SK-N-MC (cell line): ENCODE results near the gene FAM47E.
"Not testable (repeated sequence)": the region's sequence is repeated elsewhere in the genome, so short reads cannot be mapped to it uniquely, and the experiment has no call there.

Experiments used
- DNase-seq: peaks from one replicate; pipeline ENCODE4 v3.0.0-alpha.2; 2011; ENCODE audit warnings: low read depth, low spot score
- H3K27ac ChIP-seq: fragments of 200-600 bp; sonication (generic); 2 replicates; pipeline ENCODE4 v1.5.1; 2016; ENCODE audit warnings: mixed run types
- H3K36me3 ChIP-seq: fragments of 200-600 bp; sonication (generic); 2 replicates; pipeline ENCODE4 v1.6.1; 2017; ENCODE audit warnings: antibody characterized with exemption, low read length, mixed read lengths; ENCODE audit not compliant: insufficient read depth
- H3K4me3 ChIP-seq: fragments of 200-600 bp; sonication (generic); 2 replicates; pipeline ENCODE4 v1.5.1; 2016
- H3K9ac ChIP-seq: fragments of 200-600 bp; sonication (generic); 2 replicates; pipeline ENCODE4 v1.8.0; 2017; ENCODE audit warnings: mixed run types, mixed read lengths; ENCODE audit not compliant: insufficient read length
- H3K9me3 ChIP-seq: fragments of 200-600 bp; sonication (generic); 2 replicates; pipeline ENCODE4 v1.6.1; 2017; ENCODE audit warnings: low read depth, mild to moderate bottlenecking, antibody characterized with exemption, low read length, moderate library complexity, mixed read lengths
- EZH2 ChIP-seq: fragments of 200-600 bp; sonication (generic); IDR thresholded peaks from one replicate; pipeline ENCODE4 v1.6.1; 2017; ENCODE audit warnings: antibody characterized with exemption
- FOXP2 ChIP-seq: optimal IDR thresholded peaks from 2 replicates; pipeline ENCODE3; 2011; ENCODE audit warnings: mild to moderate bottlenecking, moderate library complexity; ENCODE audit not compliant: insufficient read depth; ENCODE audit errors: extremely low read length, control extremely low read depth
- POLR2AphosphoS5 ChIP-seq: IDR thresholded peaks from 2 replicates; pipeline ENCODE4 v1.6.1; 2012; ENCODE audit warnings: mild to moderate bottlenecking, low read depth, low read length, borderline replicate concordance

The FAM47E gene

GRCh38 chr4:76234679-76235044 lies 16.9 kb upstream of the FAM47E start:
- no peak overlapping the region for H3K4me3 ChIP-seq
- no peaks in the 10 kb centered on the region; the same call in 1 of the 2 replicates for H3K9me3 ChIP-seq
- H3K36me3 ChIP-seq, result no peaks in the 10 kb centered on the region
- TF ChIP-seq EZH2, result no peak
- no peak for TF ChIP-seq FOXP2
- no peak for TF ChIP-seq POLR2AphosphoS5
- H3K27ac ChIP-seq, result no peak overlapping the region
- DNase-seq, result no peak
- H3K9ac ChIP-seq, result no peak overlapping the region

GRCh38 chr4:76235407-76235806 lies 16.1 kb upstream of the FAM47E start:
- no peak for DNase-seq
- no peak overlapping the region for H3K4me3 ChIP-seq
- H3K9me3 ChIP-seq, result no peaks in the 10 kb centered on the region; the same call in 1 of the 2 replicates
- no peaks in the 10 kb centered on the region for H3K36me3 ChIP-seq
- no peak for TF ChIP-seq EZH2
- no peak for TF ChIP-seq FOXP2
- TF ChIP-seq POLR2AphosphoS5, result no peak
- no peak overlapping the region for H3K27ac ChIP-seq
- no peak overlapping the region for H3K9ac ChIP-seq

- H3K4me3 ChIP-seq, result no peak overlapping the region
- DNase-seq, result no peak
- no peaks in the 10 kb centered on the region; the same call in 1 of the 2 replicates for H3K9me3 ChIP-seq
- no peak for TF ChIP-seq POLR2AphosphoS5
- no peak for TF ChIP-seq FOXP2
- TF ChIP-seq EZH2, result no peak
- H3K27ac ChIP-seq, result no peak overlapping the region
- no peak overlapping the region for H3K9ac ChIP-seq
- no peaks in the 10 kb centered on the region for H3K36me3 ChIP-seq
Measured at GRCh38 chr4:76235915-76236314, 15.6 kb upstream of the FAM47E start.

- H3K36me3 ChIP-seq, result no peaks in the 10 kb centered on the region
- no peak overlapping the region for H3K9ac ChIP-seq
- no peak overlapping the region for H3K4me3 ChIP-seq
- no peak for TF ChIP-seq POLR2AphosphoS5
- no peak for TF ChIP-seq EZH2
- TF ChIP-seq FOXP2, result no peak
- no peak for DNase-seq
- H3K27ac ChIP-seq, result no peak overlapping the region
- H3K9me3 ChIP-seq, result no peaks in the 10 kb centered on the region; the same call in 1 of the 2 replicates
Measured at GRCh38 chr4:76238236-76238635, 13.3 kb upstream of the FAM47E start.

GRCh38 chr4:76238701-76239100 lies 12.8 kb upstream of the FAM47E start:
- Histone ChIP-seq H3K4me3 (no peak overlapping the region), H3K9me3 (no peaks in the 10 kb centered on the region; the same call in 1 of the 2 replicates), H3K9ac (no peak overlapping the region), H3K27ac (no peak overlapping the region), H3K36me3 (no peaks in the 10 kb centered on the region)
- no peak for DNase-seq
- TF ChIP-seq POLR2AphosphoS5 (no peak), FOXP2 (no peak), EZH2 (no peak)

GRCh38 chr4:76240236-76240635 lies 11.3 kb upstream of the FAM47E start:
- H3K9me3 ChIP-seq, result no peaks in the 10 kb centered on the region; the same call in 1 of the 2 replicates
- H3K27ac ChIP-seq, result no peak overlapping the region
- no peak overlapping the region for H3K4me3 ChIP-seq
- TF ChIP-seq FOXP2, result no peak
- TF ChIP-seq EZH2, result no peak
- TF ChIP-seq POLR2AphosphoS5, result no peak
- H3K9ac ChIP-seq, result no peak overlapping the region
- DNase-seq, result no peak
- no peaks in the 10 kb centered on the region for H3K36me3 ChIP-seq

- not testable (repeated sequence) for H3K9me3 ChIP-seq, H3K36me3 ChIP-seq, DNase-seq, H3K9ac ChIP-seq, H3K4me3 ChIP-seq, H3K27ac ChIP-seq
Measured at GRCh38 chr4:76243877-76244276, 7.6 kb upstream of the FAM47E start.

GRCh38 chr4:76246025-76246424 lies 5.5 kb upstream of the FAM47E start:
- no peaks in the 10 kb centered on the region for H3K9me3 ChIP-seq
- TF ChIP-seq FOXP2 (no peak), POLR2AphosphoS5 (no peak), EZH2 (no peak)
- DNase-seq, result no peak
- no peak overlapping the region for H3K4me3 ChIP-seq
- no peak overlapping the region for H3K9ac ChIP-seq
- H3K27ac ChIP-seq, result no peak overlapping the region
- no peaks in the 10 kb centered on the region for H3K36me3 ChIP-seq

- Histone ChIP-seq H3K27ac (no peak overlapping the region), H3K9me3 (no peaks in the 10 kb centered on the region), H3K4me3 (no peak overlapping the region), H3K9ac (no peak overlapping the region), H3K36me3 (no peaks in the 10 kb centered on the region)
- DNase-seq, result no peak
- TF ChIP-seq EZH2, result no peak
- TF ChIP-seq FOXP2, result no peak
- TF ChIP-seq POLR2AphosphoS5, result no peak
Measured at GRCh38 chr4:76246852-76247251, 4.7 kb upstream of the FAM47E start.

GRCh38 chr4:76250962-76251361 lies 559 bp upstream of the FAM47E start:
- Histone ChIP-seq H3K9ac (no peak overlapping the region), H3K9me3 (no peaks in the 10 kb centered on the region), H3K27ac (no peak overlapping the region), H3K36me3 (no peaks in the 10 kb centered on the region), H3K4me3 (peak overlapping the region; percentile 72)
- DNase-seq, result no peak
- no peak for TF ChIP-seq EZH2
- no peak for TF ChIP-seq FOXP2
- no peak for TF ChIP-seq POLR2AphosphoS5
